Esophagus muscularis mucosa (tissue), 4 donors: ENCODE measurements around the gene MAGI2. TPM values are rescaled to one million over a fixed set of nuclear protein-coding genes. Genes with fewer than 3 reads are reported as not detected.

Experiments
- DNase-seq: peaks from one replicate; pipeline ENCODE4 v3.0.0-alpha.2; 2017; ENCODE audit errors: extremely low spot score
- H3K27ac ChIP-seq, 4 donors: fragments of 200-600 bp; sonication (generic); replicated peaks in 1 of 4; 1 replicate in 3 of 4; 2 replicates in 1 of 4; pipeline ENCODE4 v1.5.1; 2016 to 2019; ENCODE audit warnings: mild to moderate bottlenecking in 1 of 4
- H3K27me3 ChIP-seq, 4 donors: fragments of 200-600 bp; sonication (generic); one replicate each; pipeline versions ENCODE4 v1.5.1 to v1.6.0; 2016 to 2019
- H3K36me3 ChIP-seq, 4 donors: fragments of 200-600 bp; sonication (generic); one replicate each; pipeline ENCODE4 v1.5.1; 2016 to 2019
- H3K4me1 ChIP-seq, 4 donors: fragments of 200-600 bp; sonication (generic); one replicate each; pipeline ENCODE4 v1.5.1; 2016 to 2019
- H3K4me3 ChIP-seq, 4 donors: fragments of 200-600 bp; sonication (generic); 1 replicate in 2 of 4; 2 replicates in 2 of 4; pipeline ENCODE4 v1.5.1; 2016 to 2019; ENCODE audit warnings: mild to moderate bottlenecking in 4 of 4, moderate library complexity in 1 of 4
- H3K9me3 ChIP-seq, 4 donors: fragments of 200-600 bp; sonication (generic); 1 replicate in 3 of 4; 2 replicates in 1 of 4; pipeline ENCODE4 v1.5.1; 2016 to 2019
- EP300 ChIP-seq: sonication (generic); formaldehyde crosslinking; IDR thresholded peaks from one replicate; pipeline ENCODE4 v1.6.1; 2017; ENCODE audit warnings: antibody characterized with exemption
- POLR2A ChIP-seq: fragments of 450-650 bp; IDR thresholded peaks from one replicate; pipeline ENCODE4 v1.6.1; 2017; ENCODE audit warnings: antibody characterized with exemption, moderate library complexity, mild to moderate bottlenecking, low read depth
- POLR2AphosphoS5 ChIP-seq, 2 donors: sonication (generic); formaldehyde crosslinking; IDR thresholded peaks; one replicate each; pipeline ENCODE4 v1.6.1; 2017; ENCODE audit warnings: antibody characterized with exemption in 2 of 2
- WGBS: methylation state at CpG from one replicate; pipeline ENCODE4 v1.1.5; 2018; 5-methylcytosine and 5-hydroxymethylcytosine counted together
- intact Hi-C: fragments of 100-400 bp; cut with DNase I; formaldehyde crosslinking; loops from one replicate; pipeline ENCODE4 v1.15.1; 2023
- total RNA-seq, 4 donors: library from RNA; depleted of rRNA; stranded (reverse); fragments of >200 nt; gene quantifications; one replicate each; pipeline versions ENCODE4 v1.1.0 to v1.2.1, GENCODE V29; 2016
- TF ChIP-seq, protein P1 (sequence below), 3 experiments: fragments of 200-600 bp in 2 of 3; fragments of 450-650 bp in 1 of 3; sonication (generic) in 2 of 3; IDR thresholded peaks; one replicate each; pipeline ENCODE4 v1.5.1; 2017 to 2019; ENCODE audit warnings: antibody characterized with exemption in 3 of 3, mild to moderate bottlenecking in 2 of 3, moderate library complexity in 1 of 3

Gene MAGI2
- total RNA-seq, 4 donors from 2014 or later = 14.4 to 22.3 (median 21.2) TPM

DNA sequence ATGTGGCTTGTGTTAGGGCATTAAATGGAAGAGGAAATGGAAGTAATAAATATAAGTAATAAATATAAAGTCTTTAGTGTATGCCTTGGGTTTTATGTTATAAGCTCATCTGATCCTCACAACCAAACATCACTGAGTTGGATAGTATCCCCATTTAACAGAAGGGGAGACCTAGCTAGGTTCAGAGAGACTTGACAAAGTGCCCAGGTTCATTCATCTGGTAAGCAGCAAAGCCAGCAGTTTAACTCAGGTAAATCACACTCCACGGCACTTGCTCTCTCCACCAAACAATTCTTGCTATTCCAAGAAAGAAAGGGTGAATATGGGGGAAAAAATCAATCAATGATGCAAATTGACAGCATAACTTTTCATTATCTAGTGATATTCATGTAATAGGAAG is 167.3 kb downstream of the MAGI2 start:
- DNase-seq = no peak
- 0% methylated on average over 1 of the region's 1 CpG for WGBS
- no peaks in the 10 kb centered on the region for H3K36me3 ChIP-seq
- no peaks in the 10 kb centered on the region for H3K9me3 ChIP-seq
- H3K27ac ChIP-seq = no peak overlapping the region
- no peaks in the 10 kb centered on the region for H3K27me3 ChIP-seq
- intact Hi-C loops = no loop called here
- peaks cover 0 to 24% (median 18%) of the 10 kb centered on the region in 4 donors for H3K4me1 ChIP-seq
- no peak for TF ChIP-seq EP300
- TF ChIP-seq POLR2AphosphoS5 (IDR thresholded peaks at IDR 0.05) = no peak
- TF ChIP-seq POLR2A = no peak
- TF ChIP-seq, protein P1, sequence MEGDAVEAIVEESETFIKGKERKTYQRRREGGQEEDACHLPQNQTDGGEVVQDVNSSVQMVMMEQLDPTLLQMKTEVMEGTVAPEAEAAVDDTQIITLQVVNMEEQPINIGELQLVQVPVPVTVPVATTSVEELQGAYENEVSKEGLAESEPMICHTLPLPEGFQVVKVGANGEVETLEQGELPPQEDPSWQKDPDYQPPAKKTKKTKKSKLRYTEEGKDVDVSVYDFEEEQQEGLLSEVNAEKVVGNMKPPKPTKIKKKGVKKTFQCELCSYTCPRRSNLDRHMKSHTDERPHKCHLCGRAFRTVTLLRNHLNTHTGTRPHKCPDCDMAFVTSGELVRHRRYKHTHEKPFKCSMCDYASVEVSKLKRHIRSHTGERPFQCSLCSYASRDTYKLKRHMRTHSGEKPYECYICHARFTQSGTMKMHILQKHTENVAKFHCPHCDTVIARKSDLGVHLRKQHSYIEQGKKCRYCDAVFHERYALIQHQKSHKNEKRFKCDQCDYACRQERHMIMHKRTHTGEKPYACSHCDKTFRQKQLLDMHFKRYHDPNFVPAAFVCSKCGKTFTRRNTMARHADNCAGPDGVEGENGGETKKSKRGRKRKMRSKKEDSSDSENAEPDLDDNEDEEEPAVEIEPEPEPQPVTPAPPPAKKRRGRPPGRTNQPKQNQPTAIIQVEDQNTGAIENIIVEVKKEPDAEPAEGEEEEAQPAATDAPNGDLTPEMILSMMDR (IDR thresholded peaks at IDR 0.05) = no peak
- no peak overlapping the region for H3K4me3 ChIP-seq

DNA sequence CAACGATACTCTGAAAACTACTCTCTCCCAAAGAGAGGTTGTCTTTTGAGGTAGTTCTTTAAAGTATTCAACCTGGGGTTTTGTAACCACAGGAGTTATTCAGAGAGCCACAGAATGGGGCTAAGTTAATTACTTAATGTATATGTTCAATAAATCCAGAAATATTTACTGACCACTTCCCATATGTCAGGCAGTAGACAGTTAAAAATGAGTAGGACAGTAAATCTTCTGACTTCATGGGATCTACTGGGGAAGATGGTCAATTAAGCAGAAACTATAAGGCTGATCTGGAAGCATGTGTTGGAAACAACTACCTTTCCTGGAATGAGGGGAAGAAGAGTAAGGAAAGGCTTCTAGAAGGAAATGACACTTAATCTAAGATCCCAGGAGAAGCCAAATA is 167.7 kb downstream of the MAGI2 start:
- no peaks in the 10 kb centered on the region for H3K27me3 ChIP-seq
- H3K36me3 ChIP-seq = no peaks in the 10 kb centered on the region
- no peak overlapping the region for H3K27ac ChIP-seq
- no peak for DNase-seq
- intact Hi-C loops = no loop called here
- H3K4me1 ChIP-seq = peaks cover 0 to 26% (median 19%) of the 10 kb centered on the region in 4 donors
- WGBS = 100% methylated on average over 1 of the region's 1 CpG
- H3K4me3 ChIP-seq = no peak overlapping the region
- H3K9me3 ChIP-seq = no peaks in the 10 kb centered on the region
- TF ChIP-seq POLR2A = no peak
- no peak for TF ChIP-seq POLR2AphosphoS5 (IDR thresholded peaks at IDR 0.05)
- no peak for TF ChIP-seq EP300
- TF ChIP-seq, protein P1 (IDR thresholded peaks at IDR 0.05) = no peak

DNA sequence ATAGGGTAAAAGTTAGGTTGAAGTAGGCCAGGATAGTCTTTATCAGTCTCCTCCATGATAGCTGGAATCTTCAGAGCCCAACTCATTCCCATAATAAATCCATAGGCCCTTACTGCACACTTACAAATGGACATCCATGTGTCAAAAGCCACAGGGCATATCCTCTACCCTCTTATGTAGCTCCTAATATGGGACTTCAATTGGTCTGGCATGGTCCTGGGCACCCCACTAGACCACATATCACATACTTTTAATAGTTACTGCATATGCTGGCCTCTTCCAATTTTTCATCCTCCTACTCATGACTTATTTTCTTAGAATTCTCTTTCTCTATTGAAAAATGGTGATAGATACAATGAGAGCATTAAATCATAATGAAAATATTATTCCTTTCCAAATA is 169.3 kb downstream of the MAGI2 start:
- Histone ChIP-seq H3K27ac (no peak overlapping the region), H3K4me3 (no peak overlapping the region), H3K36me3 (no peaks in the 10 kb centered on the region), H3K9me3 (no peaks in the 10 kb centered on the region), H3K27me3 (no peaks in the 10 kb centered on the region), H3K4me1 (peaks cover 0 to 26% (median 19%) of the 10 kb centered on the region in 4 donors)
- intact Hi-C loops = no loop called here
- no peak for DNase-seq
- TF ChIP-seq POLR2AphosphoS5 (IDR thresholded peaks at IDR 0.05) (no peak), EP300 (no peak)
- TF ChIP-seq, protein P1 (IDR thresholded peaks at IDR 0.05) = no peak

DNA sequence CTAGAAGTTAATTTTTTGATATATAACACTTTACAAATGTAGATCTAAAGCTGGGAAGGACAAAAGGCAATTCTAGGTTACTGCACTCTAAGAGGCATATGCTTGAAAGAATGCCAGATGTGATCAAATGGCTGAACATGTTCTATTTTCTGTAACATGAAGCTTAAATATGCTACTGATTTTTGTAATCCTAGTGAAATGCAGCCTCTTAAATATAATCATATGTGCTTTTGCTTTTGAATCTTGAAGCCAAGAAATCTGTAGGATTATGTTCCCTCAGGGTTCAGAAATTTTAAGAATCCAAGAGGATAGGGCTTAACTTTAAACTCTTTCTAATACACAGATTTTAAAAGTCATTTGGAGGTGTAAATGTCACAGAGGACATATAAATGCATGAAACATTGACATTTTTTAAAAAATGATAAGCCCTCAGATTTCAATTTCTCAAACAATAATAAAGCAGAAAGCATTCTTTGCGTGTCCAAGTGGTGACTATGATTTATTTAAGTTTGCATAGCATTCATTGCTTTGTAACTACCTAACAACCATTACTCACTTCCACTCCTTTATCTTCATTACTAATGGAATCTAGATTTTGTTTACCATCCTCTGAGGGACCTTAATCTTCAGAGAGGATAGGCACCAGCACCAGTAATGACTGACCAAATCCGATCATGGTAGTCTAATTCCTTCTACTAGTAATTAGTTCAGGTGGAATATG is 170.4 kb downstream of the MAGI2 start:
- Histone ChIP-seq H3K27ac (no peak overlapping the region), H3K36me3 (no peaks in the 10 kb centered on the region), H3K4me1 (peaks cover 0 to 26% (median 19%) of the 10 kb centered on the region in 4 donors), H3K9me3 (no peaks in the 10 kb centered on the region), H3K27me3 (no peaks in the 10 kb centered on the region), H3K4me3 (no peak overlapping the region)
- WGBS = 37% methylated on average over 2 of the region's 2 CpGs
- intact Hi-C loops = no loop called here
- TF ChIP-seq EP300 (no peak), POLR2AphosphoS5 (IDR thresholded peaks at IDR 0.05) (no peak), POLR2A (no peak)
- TF ChIP-seq, protein P1 (IDR thresholded peaks at IDR 0.05) = no peak
- DNase-seq = no peak
